ENCODE results near the gene HTR3E.
"Not testable (repeated sequence)": the region's sequence is repeated elsewhere in the genome, so short reads cannot be mapped to it uniquely, and the experiment has no call there.

The HTR3E gene

GRCh38 chr3:184096811-184097383 lies at the start of gene HTR3E:
Gene HTR3E, plus strand, starts transcription at chr3:184097064. Its CDS starts 466 bp downstream, at chr3:184097530.
- peak; percentile 37 to 57 (median 44) for DNase-seq

- DNase-seq: no peak
Observed at GRCh38 chr3:184050217-184050847, 46.5 kb upstream of the HTR3E start.

- DNase-seq: no peak
Observed at GRCh38 chr3:184052767-184053166, 44.1 kb upstream of the HTR3E start, which contains the start of gene HTR3C. Gene HTR3C, plus strand, starts transcription at chr3:184053047. Its CDS starts 34 bp downstream, at chr3:184053081.

- no peak for DNase-seq
Observed at GRCh38 chr3:184058029-184058428, 38.8 kb upstream of the HTR3E start.

- DNase-seq: no peak
Observed at GRCh38 chr3:184059424-184059823, 37.4 kb upstream of the HTR3E start.

- no peak for DNase-seq
Observed at GRCh38 chr3:184062637-184063036, 34.2 kb upstream of the HTR3E start.

GRCh38 chr3:184066211-184066610 lies 30.7 kb upstream of the HTR3E start:
- DNase-seq: no peak

- DNase-seq: no peak
Observed at GRCh38 chr3:184067573-184068055, 29.2 kb upstream of the HTR3E start.

- no peak for DNase-seq
Observed at GRCh38 chr3:184068344-184068743, 28.5 kb upstream of the HTR3E start.

GRCh38 chr3:184071142-184071541 lies 25.7 kb upstream of the HTR3E start:
- DNase-seq: not testable (repeated sequence)

- DNase-seq: no peak
Observed at GRCh38 chr3:184073621-184074020, 23.2 kb upstream of the HTR3E start.

- DNase-seq: no peak
Observed at GRCh38 chr3:184075901-184076300, 21.0 kb upstream of the HTR3E start.

GRCh38 chr3:184077881-184078280 lies 19.0 kb upstream of the HTR3E start:
- DNase-seq: no peak

GRCh38 chr3:184078851-184079250 lies 18.0 kb upstream of the HTR3E start:
- no peak for DNase-seq

- no peak for DNase-seq
Observed at GRCh38 chr3:184081116-184081830, 15.6 kb upstream of the HTR3E start.

- DNase-seq: no peak
Observed at GRCh38 chr3:184082034-184082433, 14.8 kb upstream of the HTR3E start.

- DNase-seq: no peak
Observed at GRCh38 chr3:184082465-184082864, 14.4 kb upstream of the HTR3E start.

GRCh38 chr3:184085389-184085852 lies 11.4 kb upstream of the HTR3E start:
- peak in 1 of 3 donors; percentile 7 for DNase-seq

- DNase-seq: no peak
Observed at GRCh38 chr3:184092199-184092598, 4.7 kb upstream of the HTR3E start.

- DNase-seq: peak; percentile 53 to 72 (median 62)
Observed at GRCh38 chr3:184097556-184097955, 692 bp downstream of the HTR3E start.

GRCh38 chr3:184099806-184100686 lies 3.2 kb downstream of the HTR3E start:
- no peak for DNase-seq

- peak in 2 of 3 donors; percentile 17 to 19 for DNase-seq
Observed at GRCh38 chr3:184110316-184110725, 13.5 kb downstream of the HTR3E start.

- DNase-seq: no peak
Observed at GRCh38 chr3:184116017-184116416, 19.2 kb downstream of the HTR3E start.
